Neuronal stem cell (in vitro differentiated cells): ENCODE results near the gene SYNPR.

Source experiments
- DNase-seq: peaks from one replicate; pipeline ENCODE4 v3.0.0-alpha.2; 2013; ENCODE audit warnings: low spot score
- H2AFZ ChIP-seq: one replicate; pipeline ENCODE4 v1.6.1; 2013; ENCODE audit warnings: mild to moderate bottlenecking, low read length, inconsistent platforms
- H2AK5ac ChIP-seq: 2 replicates; pipeline ENCODE4 v1.6.1; 2013; ENCODE audit warnings: low read depth, mild to moderate bottlenecking, inconsistent platforms, low read length, moderate library complexity, mixed read lengths
- H2BK120ac ChIP-seq: 2 replicates; pipeline ENCODE4 v1.6.1; 2013; ENCODE audit warnings: low read depth, mild to moderate bottlenecking, inconsistent platforms, low read length, moderate library complexity, mixed read lengths
- H2BK12ac ChIP-seq: one replicate; pipeline ENCODE4 v1.6.1; 2013; ENCODE audit warnings: low read length, inconsistent platforms
- H2BK15ac ChIP-seq: 2 replicates; pipeline ENCODE4 v1.6.1; 2013; ENCODE audit warnings: mild to moderate bottlenecking, low read length, inconsistent platforms, mixed read lengths
- H2BK5ac ChIP-seq: one replicate; pipeline ENCODE4 v1.6.1; 2013; ENCODE audit warnings: inconsistent platforms, mild to moderate bottlenecking, low read length, moderate library complexity
- H3K14ac ChIP-seq: one replicate; pipeline ENCODE4 v1.6.1; 2013; ENCODE audit warnings: low read length, inconsistent platforms
- H3K18ac ChIP-seq: 2 replicates; pipeline ENCODE4 v1.6.1; 2013; ENCODE audit warnings: low read length, inconsistent platforms
- H3K23ac ChIP-seq: 2 replicates; pipeline ENCODE4 v1.6.1; 2013; ENCODE audit warnings: low read depth, mild to moderate bottlenecking, mixed read lengths, low read length, inconsistent platforms; ENCODE audit not compliant: poor library complexity
- H3K27ac ChIP-seq: replicated peaks from 3 replicates; pipeline ENCODE4 v1.5.1; 2013; ENCODE audit warnings: low read length, inconsistent platforms
- H3K27me3 ChIP-seq, 3 experiments: 2 replicates each; pipeline ENCODE4 v1.6.1; 2013; ENCODE audit warnings: low read length in 3 of 3, mild to moderate bottlenecking in 2 of 3, inconsistent platforms in 1 of 3, low read depth in 1 of 3, mixed read lengths in 1 of 3, moderate library complexity in 1 of 3; ENCODE audit not compliant: control insufficient read depth in 3 of 3, insufficient read depth in 3 of 3
- H3K36me3 ChIP-seq, 2 donors: replicated peaks in 1 of 2; 2 replicates each; pipeline ENCODE4 v1.6.1; 2013; ENCODE audit warnings: low read length in 2 of 2; ENCODE audit not compliant: control insufficient read depth in 2 of 2, insufficient read depth in 2 of 2
- H3K4ac ChIP-seq: 2 replicates; pipeline ENCODE4 v1.6.1; 2013; ENCODE audit warnings: inconsistent platforms, mild to moderate bottlenecking, low read length, moderate library complexity
- H3K4me1 ChIP-seq, 2 donors: 1 replicate in 1 of 2; 2 replicates in 1 of 2; pipeline ENCODE4 v1.6.1; 2013; ENCODE audit warnings: low read length in 2 of 2, low read depth in 1 of 2; ENCODE audit not compliant: control insufficient read depth in 2 of 2, insufficient read depth in 1 of 2
- H3K4me2 ChIP-seq: one replicate; pipeline ENCODE4 v1.6.1; 2013; ENCODE audit warnings: mild to moderate bottlenecking, low read length, inconsistent platforms; ENCODE audit not compliant: insufficient read depth, poor library complexity, severe bottlenecking
- H3K4me3 ChIP-seq, 2 donors: 2 replicates each; pipeline ENCODE4 v1.5.1; 2013; ENCODE audit warnings: low read length in 2 of 2, mild to moderate bottlenecking in 2 of 2, inconsistent platforms in 1 of 2, moderate library complexity in 1 of 2
- H3K79me1 ChIP-seq: one replicate; pipeline ENCODE4 v1.6.1; 2013; ENCODE audit warnings: low read depth, mild to moderate bottlenecking, inconsistent platforms, low read length, moderate library complexity
- H3K9ac ChIP-seq: one replicate; pipeline ENCODE4 v1.6.1; 2013; ENCODE audit warnings: mild to moderate bottlenecking, low read depth, low read length, inconsistent platforms; ENCODE audit not compliant: poor library complexity
- H3K9me3 ChIP-seq, 2 donors: replicated peaks in 1 of 2; 2 replicates each; pipeline versions ENCODE3 to v1.6.1; 2013; ENCODE audit warnings: low read length in 2 of 2, mild to moderate bottlenecking in 2 of 2, inconsistent platforms in 1 of 2, low read depth in 1 of 2, mixed read lengths in 1 of 2, moderate library complexity in 1 of 2; ENCODE audit not compliant: control insufficient read depth in 2 of 2, insufficient read depth in 1 of 2
- H4K8ac ChIP-seq: one replicate; pipeline ENCODE4 v1.6.1; 2013; ENCODE audit warnings: low read depth, mild to moderate bottlenecking, inconsistent platforms, low read length, moderate library complexity
- H4K91ac ChIP-seq: one replicate; pipeline ENCODE4 v1.6.1; 2013; ENCODE audit warnings: low read length, low read depth, mild to moderate bottlenecking, inconsistent platforms; ENCODE audit not compliant: poor library complexity
- WGBS, 2 donors: extraction: QIAGEN DNeasy Blood & Tissue Kit; methylation state at CpG; one replicate each; pipeline ENCODE4 v1.1.7; 2013; ENCODE audit warnings: missing lambda C conversion rate in 2 of 2, mixed read lengths in 1 of 2; ENCODE audit not compliant: insufficient read length in 2 of 2, insufficient replicate concordance in 1 of 2; ENCODE audit errors: extremely low coverage in 2 of 2; 5-methylcytosine and 5-hydroxymethylcytosine counted together

The SYNPR gene

DNA sequence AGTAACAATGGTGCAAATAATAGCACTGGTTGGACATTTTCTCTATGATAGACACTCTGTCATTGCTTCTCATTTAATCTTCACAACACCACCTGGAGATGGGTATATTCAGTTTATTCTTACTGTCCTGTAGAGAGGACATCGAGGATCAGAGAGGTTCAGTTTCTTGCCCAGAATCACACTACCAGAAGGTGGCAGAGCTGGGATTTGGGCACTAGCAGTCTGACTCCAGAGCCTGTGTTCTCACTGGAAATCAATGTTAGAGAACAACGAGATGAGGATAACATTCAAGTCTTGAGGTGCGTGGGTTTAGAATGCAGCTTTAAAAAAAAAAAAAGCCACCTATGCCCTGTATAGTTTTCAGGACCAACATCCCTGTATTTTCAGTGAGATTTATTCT, 127.8 kb downstream of the SYNPR start:
- H3K23ac ChIP-seq = no peak overlapping the region
- no peak for DNase-seq
- no CpG with 5 or more reads among the region's 3 CpGs for WGBS, 2 donors
- no peak overlapping the region for H2BK15ac ChIP-seq
- no peak overlapping the region for H3K18ac ChIP-seq
- no peak overlapping the region for H3K4ac ChIP-seq
- H2BK5ac ChIP-seq = no peak overlapping the region
- H3K4me1 ChIP-seq = no peaks in the 10 kb centered on the region
- no peak overlapping the region for H4K8ac ChIP-seq
- H3K9me3 ChIP-seq = peaks cover 0 to 4% of the 10 kb centered on the region in 2 donors
- H2AK5ac ChIP-seq = no peak overlapping the region
- no peak overlapping the region for H3K14ac ChIP-seq
- H2AFZ ChIP-seq = no peak overlapping the region
- no peak overlapping the region for H3K27ac ChIP-seq
- no peak overlapping the region for H3K4me2 ChIP-seq
- H3K9ac ChIP-seq = no peak overlapping the region
- no peaks in the 10 kb centered on the region for H3K27me3 ChIP-seq
- no peak overlapping the region for H2BK12ac ChIP-seq
- no peak overlapping the region for H4K91ac ChIP-seq
- no peaks in the 10 kb centered on the region for H3K36me3 ChIP-seq
- H3K79me1 ChIP-seq = no peaks in the 10 kb centered on the region
- no peak overlapping the region for H2BK120ac ChIP-seq
- no peak overlapping the region for H3K4me3 ChIP-seq

DNA sequence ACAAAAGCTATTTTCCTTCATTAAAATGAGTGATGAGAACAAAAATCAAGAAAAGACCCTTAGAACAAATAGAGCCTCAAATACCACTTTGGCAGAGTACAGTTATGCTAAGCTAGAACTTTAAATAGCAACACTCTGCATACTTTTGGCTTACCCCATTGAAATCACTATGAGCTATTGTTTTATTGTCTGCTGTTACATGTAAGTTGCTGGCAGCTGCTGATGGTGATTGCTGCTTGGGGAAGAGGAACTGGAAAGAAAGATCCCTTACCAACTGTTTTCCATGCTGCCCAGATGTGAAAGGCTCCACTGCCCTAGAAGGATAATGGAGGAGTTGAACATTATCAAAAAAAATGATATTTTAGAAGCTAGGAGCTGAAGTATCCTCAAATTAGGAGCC, 135.4 kb downstream of the SYNPR start:
- no peaks in the 10 kb centered on the region for H3K9me3 ChIP-seq
- no peak overlapping the region for H2AK5ac ChIP-seq
- H2BK5ac ChIP-seq = no peak overlapping the region
- H2AFZ ChIP-seq = no peak overlapping the region
- H3K27ac ChIP-seq = no peak overlapping the region
- no peak overlapping the region for H3K23ac ChIP-seq
- H3K4me1 ChIP-seq = no peaks in the 10 kb centered on the region
- H3K14ac ChIP-seq = no peak overlapping the region
- no peaks in the 10 kb centered on the region for H3K79me1 ChIP-seq
- no peak overlapping the region for H4K8ac ChIP-seq
- H2BK15ac ChIP-seq = no peak overlapping the region
- H4K91ac ChIP-seq = no peak overlapping the region
- DNase-seq = no peak
- no peak overlapping the region for H3K4me3 ChIP-seq
- no peak overlapping the region for H2BK12ac ChIP-seq
- no peak overlapping the region for H3K4me2 ChIP-seq
- H3K4ac ChIP-seq = no peak overlapping the region
- H2BK120ac ChIP-seq = no peak overlapping the region
- H3K18ac ChIP-seq = no peak overlapping the region
- H3K9ac ChIP-seq = no peak overlapping the region
- no peaks in the 10 kb centered on the region for H3K36me3 ChIP-seq
- no peaks in the 10 kb centered on the region for H3K27me3 ChIP-seq

GRCh38 chr3:63414607-63415006, 136.5 kb downstream of the SYNPR start:
- no peaks in the 10 kb centered on the region for H3K9me3 ChIP-seq
- no peak overlapping the region for H3K4me2 ChIP-seq
- no peaks in the 10 kb centered on the region for H3K27me3 ChIP-seq
- no peak overlapping the region for H2BK5ac ChIP-seq
- no peak overlapping the region for H4K91ac ChIP-seq
- no peak overlapping the region for H3K4ac ChIP-seq
- no peaks in the 10 kb centered on the region for H3K4me1 ChIP-seq
- WGBS, 2 donors = no CpG with 5 or more reads among the region's 1 CpG
- no peaks in the 10 kb centered on the region for H3K79me1 ChIP-seq
- no peak overlapping the region for H3K14ac ChIP-seq
- no peak overlapping the region for H2BK120ac ChIP-seq
- no peak overlapping the region for H3K27ac ChIP-seq
- no peak overlapping the region for H3K9ac ChIP-seq
- no peak for DNase-seq
- H2BK12ac ChIP-seq = no peak overlapping the region
- no peaks in the 10 kb centered on the region for H3K36me3 ChIP-seq
- no peak overlapping the region for H3K18ac ChIP-seq
- no peak overlapping the region for H2AK5ac ChIP-seq
- H2BK15ac ChIP-seq = no peak overlapping the region
- no peak overlapping the region for H3K4me3 ChIP-seq
- H2AFZ ChIP-seq = no peak overlapping the region
- H3K23ac ChIP-seq = no peak overlapping the region
- H4K8ac ChIP-seq = no peak overlapping the region

DNA sequence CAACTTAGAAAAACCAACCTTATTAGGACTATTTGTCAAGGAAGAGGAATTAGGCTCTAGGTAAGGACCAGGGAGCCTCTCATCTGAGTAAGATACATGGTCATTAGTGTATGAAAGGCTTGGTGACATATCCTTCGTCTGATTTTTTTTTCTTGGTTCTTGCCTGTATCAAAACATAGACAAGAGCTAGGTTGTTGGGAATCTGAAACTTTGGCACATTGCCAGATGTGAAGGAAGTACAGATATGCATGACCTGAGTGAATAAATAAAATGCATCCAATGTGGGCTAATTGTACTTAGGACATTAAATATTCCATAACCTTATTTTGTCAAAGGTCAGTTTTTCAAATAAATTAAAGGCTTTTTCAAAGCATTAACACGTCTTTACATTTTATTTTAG, 151.8 kb downstream of the SYNPR start:
- no peak overlapping the region for H4K91ac ChIP-seq
- no peak overlapping the region for H2BK12ac ChIP-seq
- no CpG with 5 or more reads among the region's 2 CpGs for WGBS, 2 donors

More for the DNA sequence above, 151.8 kb downstream of the SYNPR start:
- H3K18ac ChIP-seq = no peak overlapping the region
- H3K4me1 ChIP-seq = peaks cover 0 to 9% of the 10 kb centered on the region in 2 donors
- H3K9ac ChIP-seq = no peak overlapping the region
- H3K23ac ChIP-seq = no peak overlapping the region
- H3K14ac ChIP-seq = no peak overlapping the region
- H4K8ac ChIP-seq = no peak overlapping the region
- H3K4me3 ChIP-seq = no peak overlapping the region
- no peaks in the 10 kb centered on the region for H3K9me3 ChIP-seq
- no peak overlapping the region for H3K4ac ChIP-seq
- H2BK15ac ChIP-seq = no peak overlapping the region
- H2AFZ ChIP-seq = no peak overlapping the region
- no peaks in the 10 kb centered on the region for H3K79me1 ChIP-seq
- no peak overlapping the region for H2AK5ac ChIP-seq
- no peak overlapping the region for H2BK5ac ChIP-seq
- H3K4me2 ChIP-seq = no peak overlapping the region
- no peak overlapping the region for H3K27ac ChIP-seq
- H3K36me3 ChIP-seq = no peaks in the 10 kb centered on the region
- H3K27me3 ChIP-seq = no peaks in the 10 kb centered on the region
- no peak overlapping the region for H2BK120ac ChIP-seq
- no peak for DNase-seq
